ENCODE measurements around the gene NMNAT1.

NMNAT1 gene

DNA sequence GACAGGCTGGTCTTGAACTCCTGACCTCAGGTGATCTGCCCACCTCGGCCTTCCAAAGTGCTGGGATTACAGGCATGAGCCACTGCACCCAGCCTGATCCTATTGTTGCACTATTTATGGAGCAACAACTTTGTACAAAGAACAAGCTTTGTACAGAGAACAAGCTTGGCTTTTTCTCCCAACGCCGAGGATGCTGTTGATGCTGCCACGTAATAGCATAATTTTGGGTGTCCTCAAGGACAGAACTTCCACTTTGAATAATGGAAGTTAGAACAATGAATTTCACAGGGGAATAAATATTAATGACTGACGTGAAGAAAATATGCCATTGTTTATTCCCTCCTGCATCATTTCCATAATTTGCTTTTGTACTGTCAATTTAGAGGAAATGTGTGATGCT lies 41.0 kb downstream of the NMNAT1 start:
- no peak overlapping the region for H3K27ac ChIP-seq
- TF ChIP-seq, protein P1, sequence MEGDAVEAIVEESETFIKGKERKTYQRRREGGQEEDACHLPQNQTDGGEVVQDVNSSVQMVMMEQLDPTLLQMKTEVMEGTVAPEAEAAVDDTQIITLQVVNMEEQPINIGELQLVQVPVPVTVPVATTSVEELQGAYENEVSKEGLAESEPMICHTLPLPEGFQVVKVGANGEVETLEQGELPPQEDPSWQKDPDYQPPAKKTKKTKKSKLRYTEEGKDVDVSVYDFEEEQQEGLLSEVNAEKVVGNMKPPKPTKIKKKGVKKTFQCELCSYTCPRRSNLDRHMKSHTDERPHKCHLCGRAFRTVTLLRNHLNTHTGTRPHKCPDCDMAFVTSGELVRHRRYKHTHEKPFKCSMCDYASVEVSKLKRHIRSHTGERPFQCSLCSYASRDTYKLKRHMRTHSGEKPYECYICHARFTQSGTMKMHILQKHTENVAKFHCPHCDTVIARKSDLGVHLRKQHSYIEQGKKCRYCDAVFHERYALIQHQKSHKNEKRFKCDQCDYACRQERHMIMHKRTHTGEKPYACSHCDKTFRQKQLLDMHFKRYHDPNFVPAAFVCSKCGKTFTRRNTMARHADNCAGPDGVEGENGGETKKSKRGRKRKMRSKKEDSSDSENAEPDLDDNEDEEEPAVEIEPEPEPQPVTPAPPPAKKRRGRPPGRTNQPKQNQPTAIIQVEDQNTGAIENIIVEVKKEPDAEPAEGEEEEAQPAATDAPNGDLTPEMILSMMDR (conservative IDR thresholded peaks at IDR 0.05): no peak

DNA sequence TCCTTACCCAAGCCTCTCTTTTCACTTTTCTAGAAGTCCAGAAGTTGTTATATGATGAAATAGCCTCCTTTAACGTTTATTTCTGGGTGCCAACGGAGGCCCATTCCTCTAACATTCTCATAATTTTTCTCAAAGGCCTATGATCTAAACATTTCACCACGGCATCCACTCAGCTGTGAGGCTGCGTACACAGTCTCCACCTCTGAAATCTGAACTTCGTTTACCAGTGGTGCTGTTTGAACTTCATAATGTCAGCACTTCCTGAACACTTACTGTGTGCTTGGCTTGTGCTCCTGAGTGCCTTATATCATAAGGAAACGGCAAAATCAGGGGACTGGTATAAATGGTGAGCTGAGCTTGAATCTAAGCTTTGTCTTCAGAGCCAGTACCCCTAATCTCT lies 41.7 kb downstream of the NMNAT1 start:
- TF ChIP-seq, protein P1 (conservative IDR thresholded peaks at IDR 0.05): no peak
- no peak overlapping the region for H3K27ac ChIP-seq

GRCh38 chr1:9989773-9990172 lies 46.5 kb downstream of the NMNAT1 start:
- no peak overlapping the region for H3K27ac ChIP-seq
- TF ChIP-seq, protein P1 (conservative IDR thresholded peaks at IDR 0.05): no peak

- H3K27ac ChIP-seq: no peak overlapping the region
- TF ChIP-seq, protein P1 (conservative IDR thresholded peaks at IDR 0.05): no peak
Measured at GRCh38 chr1:9990944-9991343, 47.7 kb downstream of the NMNAT1 start.

- H3K27ac ChIP-seq: no peak overlapping the region
- TF ChIP-seq, protein P1 (conservative IDR thresholded peaks at IDR 0.05): no peak
Measured at GRCh38 chr1:9992910-9993309, 49.6 kb downstream of the NMNAT1 start.

- no peak overlapping the region for H3K27ac ChIP-seq
- TF ChIP-seq, protein P1 (conservative IDR thresholded peaks at IDR 0.05): no peak
Measured at GRCh38 chr1:9993561-9994075, 50.3 kb downstream of the NMNAT1 start.

DNA sequence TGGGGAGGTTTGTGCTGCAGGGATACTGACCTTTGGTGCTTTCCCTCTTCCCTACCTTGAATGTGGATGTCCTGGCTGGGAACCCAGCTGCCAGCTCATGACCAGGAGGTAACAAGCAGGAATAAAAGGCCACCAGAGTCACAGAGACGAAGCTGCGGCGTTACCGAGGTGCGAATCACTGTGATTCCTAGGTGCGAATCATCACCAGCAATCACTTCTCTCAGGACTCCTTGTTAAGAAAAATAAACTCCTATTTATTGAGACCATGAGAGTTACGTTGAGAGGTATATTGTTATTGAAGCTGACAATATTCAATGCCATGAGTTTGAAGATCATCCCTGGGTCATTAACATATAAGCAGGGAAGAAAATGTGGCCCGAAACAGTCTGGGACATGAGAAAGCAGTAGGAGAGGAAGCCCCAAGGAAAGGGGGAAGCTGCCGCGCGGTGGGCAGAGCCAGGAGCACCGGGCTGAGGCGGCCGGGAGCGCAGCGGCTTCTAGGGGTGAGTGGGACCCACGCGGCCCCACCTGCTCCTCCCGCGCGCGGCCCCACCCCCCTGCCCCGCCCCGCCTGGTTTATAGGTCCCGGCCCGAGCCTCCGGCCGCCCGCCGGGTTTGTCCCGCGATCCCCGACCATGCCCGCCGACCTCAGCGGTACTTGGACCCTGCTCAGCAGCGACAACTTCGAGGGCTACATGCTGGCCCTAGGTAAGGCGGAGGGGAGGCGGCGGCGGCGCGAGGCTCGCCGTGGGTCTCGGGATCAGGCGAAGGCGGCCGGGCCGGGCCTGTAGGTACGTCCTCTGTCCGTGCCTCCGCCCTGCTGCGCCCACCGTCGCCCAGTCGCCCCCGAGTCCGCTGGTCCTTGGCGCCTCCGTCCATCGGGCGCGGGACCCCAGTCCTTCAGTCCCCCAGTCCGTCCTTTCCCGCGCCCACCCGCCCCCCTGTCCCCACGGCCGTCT lies 53.6 kb downstream of the NMNAT1 start, which contains the start of gene RBP7:
RBP7 (plus strand) TSS at position 605 of the 959 bp plus-strand sequence; CDS start at position 636, 31 bp downstream.
- no peak within 1 kb of the TSS for H3K27ac ChIP-seq
- TF ChIP-seq, protein P1 (conservative IDR thresholded peaks at IDR 0.05): no peak
